NOMO-1 (cell line): ENCODE results near the gene TFCP2.
"Not testable (repeated sequence)": the region's sequence is repeated elsewhere in the genome, so short reads cannot be mapped to it uniquely, and the experiment has no call there.

Experiments
- DNase-seq, 2 experiments: peaks; one replicate each; lab custom pipeline; 2025; ENCODE audit not compliant: unreplicated experiment in 2 of 2; lab: John Stamatoyannopoulos, UW

The TFCP2 gene

GRCh38 chr12:51085757-51086156 lies 87.2 kb downstream of the TFCP2 start:
- DNase-seq, result peak in 1 of 2 experiments; percentile 47

GRCh38 chr12:51083126-51083833 lies 89.7 kb downstream of the TFCP2 start, which contains the start of gene CSRNP2:
CSRNP2 (minus strand) TSS chr12:51083596; CDS start chr12:51076561, 7,035 bp downstream.
- DNase-seq, result peak; percentile 96 to 99

GRCh38 chr12:51082561-51083125 lies 90.3 kb downstream of the TFCP2 start:
- DNase-seq, result peak in 1 of 2 experiments; percentile 16

- DNase-seq, result no peak
Measured at GRCh38 chr12:51081421-51081820, 91.5 kb downstream of the TFCP2 start.

GRCh38 chr12:51080136-51080535 lies 92.8 kb downstream of the TFCP2 start:
- DNase-seq, result no peak

- not testable (repeated sequence) for DNase-seq
Measured at GRCh38 chr12:51078866-51079265, 94.1 kb downstream of the TFCP2 start.

- DNase-seq, result not testable (repeated sequence)
Measured at GRCh38 chr12:51078346-51078745, 94.6 kb downstream of the TFCP2 start.

- no peak for DNase-seq
Measured at GRCh38 chr12:51077930-51078329, 95.0 kb downstream of the TFCP2 start.

- no peak for DNase-seq
Measured at GRCh38 chr12:51076236-51076930, 96.6 kb downstream of the TFCP2 start.

GRCh38 chr12:51075390-51075789 lies 97.5 kb downstream of the TFCP2 start:
- DNase-seq, result no peak

- DNase-seq, result no peak
Measured at GRCh38 chr12:51071663-51072062, 101.3 kb downstream of the TFCP2 start.

GRCh38 chr12:51070004-51070403 lies 102.9 kb downstream of the TFCP2 start:
- no peak for DNase-seq

GRCh38 chr12:51067771-51068170 lies 105.2 kb downstream of the TFCP2 start:
- no peak for DNase-seq

GRCh38 chr12:51067229-51067628 lies 105.7 kb downstream of the TFCP2 start:
- no peak for DNase-seq

GRCh38 chr12:51065530-51065929 lies 107.4 kb downstream of the TFCP2 start:
- DNase-seq, result no peak

GRCh38 chr12:51062631-51063397 lies 110.1 kb downstream of the TFCP2 start:
- DNase-seq, result no peak

GRCh38 chr12:51059086-51059485 lies 113.8 kb downstream of the TFCP2 start:
- DNase-seq, result no peak

- DNase-seq, result peak; percentile 74 to 78
Measured at GRCh38 chr12:51056242-51056641, 116.7 kb downstream of the TFCP2 start.

- DNase-seq, result no peak
Measured at GRCh38 chr12:51055060-51055459, 117.9 kb downstream of the TFCP2 start.

GRCh38 chr12:51051787-51052186 lies 121.1 kb downstream of the TFCP2 start:
- DNase-seq, result no peak

- DNase-seq, result no peak
Measured at GRCh38 chr12:51049525-51049924, 123.4 kb downstream of the TFCP2 start.
